Measurements from ENCODE around the gene PIGN. TPM values are rescaled to one million over a fixed set of nuclear protein-coding genes. Genes with fewer than 3 reads are reported as not detected.

The PIGN gene
- total RNA-seq, 4 donors from 2014 or later = 26.1 to 48.8 (median 34.6) TPM

- H3K36me3 ChIP-seq = no peaks in the 10 kb centered on the region
- no peak overlapping the region for H3K4me3 ChIP-seq
- DNase-seq = no peak
- intact Hi-C loops (cut with DNase I) = no loop called here
- TF ChIP-seq POLR2A (IDR thresholded peaks at IDR 0.05) (no peak), CTCF (IDR thresholded peaks at IDR 0.05) (no peak)
- 57% methylated on average over 7 of the region's 7 CpGs for WGBS, 2 donors
- H3K27ac ChIP-seq = no peak overlapping the region
- H3K9me3 ChIP-seq = no peaks in the 10 kb centered on the region
- no peaks in the 10 kb centered on the region for H3K27me3 ChIP-seq
- peaks cover 0 to under 1% (median 0%) of the 10 kb centered on the region in 3 donors for H3K4me1 ChIP-seq
These were observed 188.5 kb downstream of the PIGN start for GRCh38 chr18:61998335-61998734.

- no peaks in the 10 kb centered on the region for H3K36me3 ChIP-seq
- H3K4me1 ChIP-seq = peaks cover 0 to 10% (median 9%) of the 10 kb centered on the region in 3 donors
- WGBS, 2 donors = 29% methylated on average over 1 of the region's 1 CpG; no CpG with 5 or more reads in 1 of the 2 donors
- TF ChIP-seq CTCF (IDR thresholded peaks at IDR 0.05) = no peak
- no peak for TF ChIP-seq POLR2A (IDR thresholded peaks at IDR 0.05)
- H3K4me3 ChIP-seq = no peak overlapping the region
- DNase-seq = no peak
- H3K9me3 ChIP-seq = no peaks in the 10 kb centered on the region
- intact Hi-C loops (cut with DNase I) = no loop called here
- no peak overlapping the region for H3K27ac ChIP-seq
- no peaks in the 10 kb centered on the region for H3K27me3 ChIP-seq
These were observed 191.2 kb downstream of the PIGN start for GRCh38 chr18:61995618-61996017.

- no peak for TF ChIP-seq POLR2A (IDR thresholded peaks at IDR 0.05)
- TF ChIP-seq CTCF (IDR thresholded peaks at IDR 0.05) = no peak
- Histone ChIP-seq H3K4me1 (peaks cover 0 to 10% (median 9%) of the 10 kb centered on the region in 3 donors), H3K27ac (no peak overlapping the region), H3K27me3 (no peaks in the 10 kb centered on the region), H3K36me3 (no peaks in the 10 kb centered on the region), H3K4me3 (no peak overlapping the region), H3K9me3 (no peaks in the 10 kb centered on the region)
- no peak for DNase-seq
- intact Hi-C loops (cut with DNase I) = no loop called here
- 85 to 92% methylated on average over 1 of the region's 1 CpG for WGBS, 2 donors
These were observed 193.0 kb downstream of the PIGN start for GRCh38 chr18:61993831-61994230.

- DNase-seq = no peak
- intact Hi-C loops (cut with DNase I) = no loop called here
- H3K9me3 ChIP-seq = no peaks in the 10 kb centered on the region
- H3K36me3 ChIP-seq = no peaks in the 10 kb centered on the region
- H3K27ac ChIP-seq = peak overlapping the region in 1 of 4 donors; percentile 53
- H3K27me3 ChIP-seq = no peaks in the 10 kb centered on the region
- WGBS, 2 donors = 0 to 2% methylated on average over 2 of the region's 2 CpGs
- no peak overlapping the region for H3K4me3 ChIP-seq
- peaks cover 0 to 10% (median 9%) of the 10 kb centered on the region in 3 donors for H3K4me1 ChIP-seq
- TF ChIP-seq POLR2A (IDR thresholded peaks at IDR 0.05) (no peak), CTCF (IDR thresholded peaks at IDR 0.05) (no peak)
These were observed 193.9 kb downstream of the PIGN start for GRCh38 chr18:61992923-61993322.

GRCh38 chr18:61992285-61992684, 194.6 kb downstream of the PIGN start:
- WGBS, 2 donors = 33 to 37% methylated on average over 1 of the region's 1 CpG
- no peak for DNase-seq
- Histone ChIP-seq H3K27ac (peak overlapping the region in 1 of 4 donors; percentile 53), H3K9me3 (no peaks in the 10 kb centered on the region), H3K36me3 (no peaks in the 10 kb centered on the region), H3K4me3 (no peak overlapping the region), H3K4me1 (peaks cover 0 to 10% (median 9%) of the 10 kb centered on the region in 3 donors), H3K27me3 (no peaks in the 10 kb centered on the region)
- intact Hi-C loops (cut with DNase I) = no loop called here
- TF ChIP-seq CTCF (IDR thresholded peaks at IDR 0.05) (no peak), POLR2A (IDR thresholded peaks at IDR 0.05) (no peak)

Data from esophagus squamous epithelium (tissue), 5 donors.